Pancreas (tissue), 10 donors: Measurements from ENCODE around the gene PIGV. TPM values are rescaled to one million over a fixed set of nuclear protein-coding genes. Genes with fewer than 3 reads are reported as not detected.
"Not testable (repeated sequence)": the region's sequence is repeated elsewhere in the genome, so short reads cannot be mapped to it uniquely, and the experiment has no call there.

ENCODE experiments used
- ATAC-seq, 4 donors: fragments of 200-7000 bp; cut with Tn5 transposase; one replicate each; pipeline versions ENCODE4 v1.8.0 to v1.9.1; 2020; ENCODE audit warnings: mild to moderate bottlenecking in 4 of 4, moderate library complexity in 4 of 4
- DNase-seq, 6 donors: peaks; one replicate each; pipeline ENCODE4 v3.0.0-alpha.2; 2020
- FAIRE-seq: peaks from 2 replicates; lab custom pipeline; 2012; peaks lifted over from hg19 to GRCh38; lab: Jason Lieb, UNC
- H3K27ac ChIP-seq, 4 donors: fragments of 200-600 bp; sonication (generic); 1 replicate in 3 of 4; 2 replicates in 1 of 4; pipeline versions ENCODE4 v1.5.0 to v1.8.0; 2020
- H3K27me3 ChIP-seq, 4 donors: fragments of 200-600 bp; one replicate each; pipeline ENCODE4 v1.8.0; 2021
- H3K36me3 ChIP-seq, 3 donors: fragments of 200-600 bp; sonication (generic) in 1 of 3; one replicate each; pipeline versions ENCODE4 v1.5.0 to v1.8.0; 2020 to 2021
- H3K4me1 ChIP-seq, 3 donors: fragments of 200-600 bp; one replicate each; pipeline ENCODE4 v1.8.0; 2021
- H3K4me3 ChIP-seq, 4 donors: fragments of 200-600 bp; sonication (generic) in 2 of 4; one replicate each; pipeline versions ENCODE4 v1.5.0 to v1.8.0; 2020 to 2021
- H3K9me3 ChIP-seq, 4 donors: fragments of 200-600 bp; one replicate each; pipeline ENCODE4 v1.8.0; 2021
- WGBS, 2 donors: extraction: QIAGEN DNeasy Blood & Tissue Kit; methylation state at CpG; one replicate each; pipeline ENCODE4 v1.1.7; 2013; 5-methylcytosine and 5-hydroxymethylcytosine counted together
- intact Hi-C, 3 donors: fragments of 100-400 bp; cut with DNase I; formaldehyde crosslinking; loops; one replicate each; pipeline versions ENCODE4 v1.11.1 to v1.14.2; 2022
- polyA plus RNA-seq, 2 donors: library from polyadenylated mRNA; stranded (reverse); fragments of 200-250 nt; gene quantifications; one replicate each; pipeline ENCODE4 v1.2.3, GENCODE V29; 2013
- total RNA-seq, 6 donors: library from RNA; stranded (reverse); fragmentation: NEBNext Ultra II Directional in 4 of 6; extraction: Animal tissue kit (Norgen Biotek cat#: 25700) in 4 of 6; gene quantifications; one replicate each; pipeline versions ENCODE4 v1.2.1 to v1.2.4, GENCODE V29; 2021 to 2023
- TF ChIP-seq, protein P1 (sequence below), 4 donors: fragments of 200-600 bp; sonication (generic) in 3 of 4; IDR thresholded peaks; one replicate each; pipeline versions ENCODE4 v1.5.0 to v1.8.0; 2021; ENCODE audit warnings: antibody characterized with exemption in 4 of 4
- donor health status: healthy with polysubstance abuse.
- donor health status: DM: no; HTN: no; CAD: no; lungs with moderate emphysema.
- donor health status: DM: no; HTN: no; CAD: no.
- donor health status: control.
- donor health status: control.
- donor health status: Bipolar disorder and iron deficiency.
- donor health status: DM: yes; HTN: yes; CAD: no.
- donor health status: DM: no; HTN: no; CAD: no.
- donor health status: DM: no; HTN: no; CAD: no.
- donor health status: DM: yes; HTN: yes; CAD: no.

Gene PIGV
- total and polyA plus RNA-seq, 8 donors: 3.3 to 9.5 (median 6.5) TPM

DNA sequence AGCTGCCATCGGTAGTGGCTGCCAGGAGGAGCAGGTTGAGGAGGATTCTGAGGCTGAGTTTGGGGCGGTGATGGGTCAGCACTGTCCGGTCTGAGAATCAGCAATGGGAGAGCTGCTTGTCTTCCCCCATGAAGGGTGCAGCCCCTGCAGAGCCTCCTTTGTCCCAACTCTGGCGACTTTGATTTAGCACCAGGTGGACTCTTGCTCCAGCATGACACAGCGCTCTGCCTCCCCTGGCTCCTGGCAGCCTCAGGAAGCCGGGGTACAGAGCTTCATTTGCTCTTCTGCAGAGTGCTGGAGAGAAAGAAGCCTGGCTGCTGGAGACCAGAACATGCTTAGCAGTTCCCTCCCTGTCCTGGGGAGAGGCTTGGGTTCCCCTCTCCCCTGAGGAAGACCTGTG, 52.0 kb downstream of the PIGV start:
- ATAC-seq (no peak), FAIRE-seq (no peak), DNase-seq (no peak)
- H3K9me3 ChIP-seq: no peaks in the 10 kb centered on the region
- intact Hi-C loops: no loop called here
- TF ChIP-seq, protein P1, sequence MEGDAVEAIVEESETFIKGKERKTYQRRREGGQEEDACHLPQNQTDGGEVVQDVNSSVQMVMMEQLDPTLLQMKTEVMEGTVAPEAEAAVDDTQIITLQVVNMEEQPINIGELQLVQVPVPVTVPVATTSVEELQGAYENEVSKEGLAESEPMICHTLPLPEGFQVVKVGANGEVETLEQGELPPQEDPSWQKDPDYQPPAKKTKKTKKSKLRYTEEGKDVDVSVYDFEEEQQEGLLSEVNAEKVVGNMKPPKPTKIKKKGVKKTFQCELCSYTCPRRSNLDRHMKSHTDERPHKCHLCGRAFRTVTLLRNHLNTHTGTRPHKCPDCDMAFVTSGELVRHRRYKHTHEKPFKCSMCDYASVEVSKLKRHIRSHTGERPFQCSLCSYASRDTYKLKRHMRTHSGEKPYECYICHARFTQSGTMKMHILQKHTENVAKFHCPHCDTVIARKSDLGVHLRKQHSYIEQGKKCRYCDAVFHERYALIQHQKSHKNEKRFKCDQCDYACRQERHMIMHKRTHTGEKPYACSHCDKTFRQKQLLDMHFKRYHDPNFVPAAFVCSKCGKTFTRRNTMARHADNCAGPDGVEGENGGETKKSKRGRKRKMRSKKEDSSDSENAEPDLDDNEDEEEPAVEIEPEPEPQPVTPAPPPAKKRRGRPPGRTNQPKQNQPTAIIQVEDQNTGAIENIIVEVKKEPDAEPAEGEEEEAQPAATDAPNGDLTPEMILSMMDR (IDR thresholded peaks at IDR 0.05): no peak
- WGBS, 2 donors: 85 to 87% methylated on average over 6 of the region's 6 CpGs
- H3K27ac ChIP-seq: no peak overlapping the region
- H3K4me1 ChIP-seq: no peaks in the 10 kb centered on the region
- H3K4me3 ChIP-seq: no peak overlapping the region
- no peaks in the 10 kb centered on the region for H3K27me3 ChIP-seq
- H3K36me3 ChIP-seq: no peaks in the 10 kb centered on the region

DNA sequence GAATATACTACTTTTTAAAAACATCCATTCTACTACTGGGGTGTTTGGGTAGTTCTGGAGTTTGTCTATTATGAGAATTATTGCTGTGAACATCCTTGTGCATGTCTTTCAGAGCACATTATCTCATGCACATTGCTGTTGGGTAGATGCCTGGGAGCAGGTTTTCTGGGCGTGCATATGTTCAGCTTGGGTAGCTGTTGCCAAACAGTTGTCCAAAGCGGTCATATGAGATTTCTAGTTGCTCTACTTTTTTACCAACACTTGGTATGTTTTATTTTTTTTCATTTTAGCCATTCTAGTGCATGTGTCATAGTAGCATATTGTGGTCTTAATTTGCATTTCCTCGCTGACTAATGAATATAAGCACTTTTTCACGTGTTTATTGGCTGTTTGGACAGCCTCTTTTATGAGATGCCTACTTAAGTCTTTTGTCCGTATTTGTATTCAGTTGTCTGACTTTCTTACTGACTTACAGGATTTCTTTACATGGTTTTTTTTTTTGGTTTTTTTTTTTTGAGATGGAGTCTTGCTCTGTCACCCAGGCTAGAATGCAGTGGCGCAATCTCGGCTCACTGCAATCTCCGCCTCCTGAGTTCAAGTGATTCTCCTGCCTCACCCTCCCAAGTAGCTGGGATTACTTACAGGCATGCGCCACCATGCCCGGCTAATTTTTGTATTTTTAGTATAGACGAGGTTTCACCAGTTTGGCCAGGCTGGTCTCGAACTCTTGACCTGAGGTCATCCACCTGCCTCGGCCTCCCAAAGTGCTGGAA, 56.9 kb downstream of the PIGV start:
- H3K9me3 ChIP-seq: no peaks in the 10 kb centered on the region
- H3K27me3 ChIP-seq: no peaks in the 10 kb centered on the region
- DNase-seq (no peak), ATAC-seq (no peak), FAIRE-seq (no peak)
- H3K36me3 ChIP-seq: peaks cover 0 to 8% (median 5%) of the 10 kb centered on the region in 3 donors
- H3K27ac ChIP-seq: no peak overlapping the region
- no peak overlapping the region for H3K4me3 ChIP-seq
- 91 to 94% methylated on average over 13 of the region's 13 CpGs for WGBS, 2 donors
- intact Hi-C loops: no loop called here
- TF ChIP-seq, protein P1 (IDR thresholded peaks at IDR 0.05): no peak
- H3K4me1 ChIP-seq: no peaks in the 10 kb centered on the region

DNA sequence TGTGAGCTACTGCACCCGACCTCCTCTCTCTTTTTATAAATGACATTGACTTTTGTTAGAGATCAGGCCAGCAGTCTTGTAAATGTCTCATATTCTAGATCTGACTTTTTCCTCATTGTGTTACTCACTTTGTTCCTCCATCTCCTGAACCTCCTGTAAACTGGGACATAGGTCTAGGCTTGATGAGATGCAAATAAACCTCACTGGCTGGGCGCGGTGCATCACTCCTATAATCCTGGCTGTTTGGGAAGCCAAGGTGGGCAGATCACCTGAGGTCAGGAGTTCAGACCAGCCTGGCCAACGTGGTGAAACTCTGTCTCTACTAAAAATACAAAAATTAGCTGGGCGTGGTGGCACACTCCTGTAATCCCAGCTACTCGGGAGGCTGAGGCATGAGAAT, 60.1 kb downstream of the PIGV start:
- H3K27ac ChIP-seq, FAIRE-seq: not testable (repeated sequence)

More for the DNA sequence above, 60.1 kb downstream of the PIGV start:
- H3K4me1 ChIP-seq, H3K9me3 ChIP-seq, ATAC-seq, H3K27me3 ChIP-seq, DNase-seq, H3K4me3 ChIP-seq, intact Hi-C loops: not testable (repeated sequence)
- H3K36me3 ChIP-seq: peaks cover 0 to 23% (median 12%) of the 10 kb centered on the region in 3 donors
- WGBS, 2 donors: 87 to 92% methylated on average over 6 of the region's 6 CpGs

Other genes with a start within 250 kb of the PIGV start
- 10 to 100 TPM; 24.0 to 39.9 (median 27.4) TPM for gene ARID1A, start 91.9 kb upstream of the PIGV start, total RNA-seq
- 10 to 100 TPM; 14.8 to 18.5 TPM for gene ARID1A, start 91.9 kb upstream of the PIGV start, polyA plus RNA-seq
- gene ZDHHC18, start 38.7 kb downstream of the PIGV start, total RNA-seq: 1 to 10 TPM; 3.4 to 9.9 (median 5.4) TPM
- gene ZDHHC18, start 38.7 kb downstream of the PIGV start, polyA plus RNA-seq: 1 to 10 TPM; 6.4 to 8.6 TPM
- gene SFN, start 75.2 kb downstream of the PIGV start, total RNA-seq: 1 to 10 TPM in 3 of 6 donors, under 1 TPM in 2, not detected in 1; 0.28 to 1.8 (median 1.0) TPM
- under 1 TPM; 0.46 to 0.77 TPM for gene SFN, start 75.2 kb downstream of the PIGV start, polyA plus RNA-seq
- 10 to 100 TPM in 5 of 6 donors, 1 to 10 TPM in 1; 9.4 to 14.1 (median 11.3) TPM for gene GPN2, start 102.3 kb downstream of the PIGV start, total RNA-seq
- 10 to 100 TPM; 11.8 to 14.2 TPM for gene GPN2, start 102.3 kb downstream of the PIGV start, polyA plus RNA-seq
- 1 to 10 TPM; 3.9 to 8.0 (median 6.1) TPM for gene GPATCH3, start 112.5 kb downstream of the PIGV start, total RNA-seq
- 10 to 100 TPM; 13.9 to 18.1 TPM for gene GPATCH3, start 112.5 kb downstream of the PIGV start, polyA plus RNA-seq
- 10 to 100 TPM in 4 of 6 donors, 1 to 10 TPM in 2; 7.5 to 29.4 (median 11.4) TPM for gene NR0B2, start 126.0 kb downstream of the PIGV start, total RNA-seq
- 10 to 100 TPM; 20.9 to 37.5 TPM for gene NR0B2, start 126.0 kb downstream of the PIGV start, polyA plus RNA-seq
- gene NUDC, start 133.8 kb downstream of the PIGV start, total RNA-seq: 10 to 100 TPM; 25.6 to 42.5 (median 31.5) TPM
- gene NUDC, start 133.8 kb downstream of the PIGV start, polyA plus RNA-seq: 10 to 100 TPM; 42.8 to 54.1 TPM
- gene KDF1, start 172.5 kb downstream of the PIGV start, total RNA-seq: 10 to 100 TPM in 2 of 6 donors, 1 to 10 TPM in 4; 7.2 to 11.7 (median 8.9) TPM
- 10 to 100 TPM in 1 of 2 donors, 1 to 10 TPM in 1; 8.8 to 13.7 TPM for gene KDF1, start 172.5 kb downstream of the PIGV start, polyA plus RNA-seq
- 10 to 100 TPM; 10.4 to 36.8 (median 18.4) TPM for gene TRNP1, start 205.7 kb downstream of the PIGV start, total RNA-seq
- gene TRNP1, start 205.7 kb downstream of the PIGV start, polyA plus RNA-seq: 10 to 100 TPM; 42.1 to 48.2 TPM
- 1 to 10 TPM in 1 of 6 donors, under 1 TPM in 5; 0.08 to 2.0 (median 0.61) TPM for gene TENT5B, start 224.9 kb downstream of the PIGV start, total RNA-seq
- gene TENT5B, start 224.9 kb downstream of the PIGV start, polyA plus RNA-seq: 1 to 10 TPM; 1.3 to 3.3 TPM